Sigmoid colon (tissue), 7 donors: ENCODE measurements around the gene NELFCD. TPM values are rescaled to one million over a fixed set of nuclear protein-coding genes. Genes with fewer than 3 reads are reported as not detected.
A peak's percentile ranks its signal among the peaks of the same experiment; 100 is the strongest.

ENCODE experiments used
- DNase-seq: peaks from one replicate; pipeline ENCODE4 v3.0.0-alpha.2; 2019
- H3K27ac ChIP-seq, 4 donors: fragments of 200-600 bp; sonication (generic); one replicate each; pipeline ENCODE4 v1.5.1; 2016 to 2019; ENCODE audit warnings: mild to moderate bottlenecking in 1 of 4
- H3K27me3 ChIP-seq, 3 donors: fragments of 200-600 bp; sonication (generic); one replicate each; pipeline ENCODE4 v1.5.1; 2019; ENCODE audit warnings: mild to moderate bottlenecking in 1 of 3
- H3K36me3 ChIP-seq, 4 donors: fragments of 200-600 bp; sonication (generic); one replicate each; pipeline ENCODE4 v1.5.1; 2016 to 2019
- H3K4me1 ChIP-seq, 4 donors: fragments of 200-600 bp; sonication (generic); one replicate each; pipeline ENCODE4 v1.5.1; 2017 to 2019
- H3K4me3 ChIP-seq, 4 donors: fragments of 200-600 bp; sonication (generic); one replicate each; pipeline ENCODE4 v1.5.1; 2017 to 2019; ENCODE audit warnings: mild to moderate bottlenecking in 2 of 4, moderate library complexity in 1 of 4
- H3K9me3 ChIP-seq, 4 donors: fragments of 200-600 bp in 3 of 4; sonication (generic) in 3 of 4; one replicate each; pipeline versions ENCODE4 v1.5.1 to v1.6.1; 2013 to 2019
- CTCF ChIP-seq, 4 experiments: fragments of 450-650 bp in 3 of 4; fragments of 200-600 bp in 1 of 4; IDR thresholded peaks; one replicate each; pipeline ENCODE4 v1.5.1; 2016 to 2019; ENCODE audit warnings: antibody characterized with exemption in 4 of 4, mild to moderate bottlenecking in 3 of 4, moderate library complexity in 2 of 4
- EP300 ChIP-seq, 4 donors: sonication (generic); formaldehyde crosslinking; IDR thresholded peaks; one replicate each; pipeline ENCODE4 v1.6.1; 2017; ENCODE audit warnings: antibody characterized with exemption in 4 of 4
- POLR2A ChIP-seq, 2 donors: fragments of 450-650 bp; IDR thresholded peaks; one replicate each; pipeline ENCODE4 v1.6.1; 2016; ENCODE audit warnings: antibody characterized with exemption in 2 of 2, mild to moderate bottlenecking in 2 of 2, moderate library complexity in 2 of 2
- POLR2AphosphoS5 ChIP-seq, 4 donors: sonication (generic); formaldehyde crosslinking; IDR thresholded peaks; one replicate each; pipeline ENCODE4 v1.6.1; 2017; ENCODE audit warnings: antibody characterized with exemption in 4 of 4
- WGBS, 2 donors: extraction: QIAGEN DNeasy Blood & Tissue Kit; methylation state at CpG; one replicate each; pipeline ENCODE4 v1.1.7; 2013; 5-methylcytosine and 5-hydroxymethylcytosine counted together
- intact Hi-C: fragments of 100-400 bp; cut with DNase I; formaldehyde crosslinking; loops from one replicate; pipeline ENCODE4 v1.15.1; 2023
- polyA plus RNA-seq, 3 donors: library from polyadenylated mRNA; stranded (reverse); fragments of 200-250 nt; gene quantifications; one replicate each; pipeline ENCODE4 v1.2.3, GENCODE V29; 2013
- total RNA-seq, 4 donors: library from RNA; depleted of rRNA; stranded (reverse); fragments of >200 nt; gene quantifications; one replicate each; pipeline ENCODE4 v1.1.0, GENCODE V29; 2016
- donor health status: healthy with polysubstance abuse.
- donor health status: Bipolar disorder and iron deficiency.
- donor health status: healthy.

Gene NELFCD
- total and polyA plus RNA-seq, 7 donors: 22.7 to 53.2 (median 42.8) TPM

GRCh38 chr20:59002874-59003399, 21.9 kb downstream of the NELFCD start:
- Histone ChIP-seq H3K4me3 (no peak overlapping the region), H3K27me3 (no peaks in the 10 kb centered on the region), H3K27ac (no peak overlapping the region), H3K9me3 (no peaks in the 10 kb centered on the region), H3K36me3 (peaks cover 10 to 45% (median 22%) of the 10 kb centered on the region in 4 donors), H3K4me1 (peaks cover 0 to 47% (median 39%) of the 10 kb centered on the region in 4 donors)
- no peak for DNase-seq
- 91% methylated on average over 17 of the region's 17 CpGs for WGBS, 2 donors
- intact Hi-C loops: no loop called here
- TF ChIP-seq POLR2AphosphoS5 (IDR thresholded peaks at IDR 0.05): no peak
- no peak for TF ChIP-seq EP300 (IDR thresholded peaks at IDR 0.05)
- no peak for TF ChIP-seq CTCF (IDR thresholded peaks at IDR 0.05)
- no peak for TF ChIP-seq POLR2A (IDR thresholded peaks at IDR 0.05)

- 83 to 88% methylated on average over 16 of the region's 16 CpGs for WGBS, 2 donors
- no peaks in the 10 kb centered on the region for H3K9me3 ChIP-seq
- TF ChIP-seq POLR2A (IDR thresholded peaks at IDR 0.05) (no peak), EP300 (IDR thresholded peaks at IDR 0.05) (no peak), POLR2AphosphoS5 (IDR thresholded peaks at IDR 0.05) (no peak), CTCF (IDR thresholded peaks at IDR 0.05) (no peak)
- H3K27ac ChIP-seq: peak overlapping the region; percentile 32 to 89 (median 84)
- H3K4me1 ChIP-seq: peaks cover 0 to 50% (median 39%) of the 10 kb centered on the region in 4 donors
- no peaks in the 10 kb centered on the region for H3K27me3 ChIP-seq
- peak; percentile 40 for DNase-seq
- H3K4me3 ChIP-seq: peak overlapping the region in 1 of 4 donors; percentile 81
- intact Hi-C loops: no loop called here
- peaks cover 0 to 35% (median 17%) of the 10 kb centered on the region in 4 donors for H3K36me3 ChIP-seq
These were observed 22.9 kb downstream of the NELFCD start for GRCh38 chr20:59003836-59004492.

GRCh38 chr20:59004493-59004762, 23.4 kb downstream of the NELFCD start:
- Histone ChIP-seq H3K27ac (peak overlapping the region; percentile 32 to 89 (median 84)), H3K36me3 (peaks cover 0 to 30% (median 14%) of the 10 kb centered on the region in 4 donors), H3K9me3 (no peaks in the 10 kb centered on the region), H3K27me3 (no peaks in the 10 kb centered on the region), H3K4me1 (peaks cover 0 to 50% (median 39%) of the 10 kb centered on the region in 4 donors), H3K4me3 (peak overlapping the region in 1 of 4 donors; percentile 81)
- no peak for TF ChIP-seq EP300 (IDR thresholded peaks at IDR 0.05)
- TF ChIP-seq POLR2A (IDR thresholded peaks at IDR 0.05): no peak
- TF ChIP-seq CTCF (IDR thresholded peaks at IDR 0.05): no peak
- TF ChIP-seq POLR2AphosphoS5 (IDR thresholded peaks at IDR 0.05): no peak
- peak; percentile 80 for DNase-seq
- WGBS, 2 donors: 39 to 56% methylated on average over 4 of the region's 4 CpGs
- intact Hi-C loops: no loop called here

GRCh38 chr20:59004763-59005522, 23.9 kb downstream of the NELFCD start:
- no peaks in the 10 kb centered on the region for H3K27me3 ChIP-seq
- peak; percentile 78 for DNase-seq
- TF ChIP-seq POLR2A (IDR thresholded peaks at IDR 0.05) (no peak), POLR2AphosphoS5 (IDR thresholded peaks at IDR 0.05) (no peak), EP300 (IDR thresholded peaks at IDR 0.05) (no peak), CTCF (IDR thresholded peaks at IDR 0.05) (no peak)
- H3K9me3 ChIP-seq: no peaks in the 10 kb centered on the region
- peaks cover 0 to 50% (median 39%) of the 10 kb centered on the region in 4 donors for H3K4me1 ChIP-seq
- WGBS, 2 donors: 24 to 29% methylated on average over 17 of the region's 17 CpGs
- peaks cover 0 to 26% (median 12%) of the 10 kb centered on the region in 4 donors for H3K36me3 ChIP-seq
- peak overlapping the region; percentile 83 to 89 (median 84) for H3K27ac ChIP-seq
- intact Hi-C loops: no loop called here
- peak overlapping the region in 3 of 4 donors; percentile 72 to 89 (median 81) for H3K4me3 ChIP-seq
